Measurements from ENCODE around the gene FXYD4.
A peak's percentile ranks its signal among the peaks of the same experiment; 100 is the strongest.

Gene FXYD4

DNA sequence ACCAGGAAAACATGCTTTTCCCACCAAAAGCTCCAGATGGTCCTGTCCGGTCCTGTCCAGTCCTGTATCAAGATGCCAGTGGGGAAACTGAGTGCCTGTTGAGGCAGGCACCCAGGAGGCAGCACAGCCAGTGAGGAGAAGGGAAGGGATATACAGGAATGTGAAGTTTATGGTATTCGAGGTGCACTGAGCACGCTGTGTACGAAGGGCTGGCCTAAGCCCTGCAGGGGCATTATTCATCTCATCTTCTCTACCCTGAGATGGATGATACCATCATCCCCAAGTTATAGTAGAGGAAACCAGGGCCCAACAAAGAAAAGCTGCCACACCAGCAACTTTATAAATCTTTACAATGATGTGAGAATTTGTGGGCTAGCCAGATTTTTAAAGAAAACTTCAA, 23.4 kb upstream of the FXYD4 start:
- no peak for DNase-seq

GRCh38 chr10:43348511-43349312, 22.7 kb upstream of the FXYD4 start:
- DNase-seq: peak; percentile 88

GRCh38 chr10:43350156-43350555, 21.3 kb upstream of the FXYD4 start:
- DNase-seq: no peak

- no peak for DNase-seq
Observed at GRCh38 chr10:43350686-43351085, 20.8 kb upstream of the FXYD4 start.

- DNase-seq: no peak
Observed at GRCh38 chr10:43351301-43351700, 20.1 kb upstream of the FXYD4 start.

DNA sequence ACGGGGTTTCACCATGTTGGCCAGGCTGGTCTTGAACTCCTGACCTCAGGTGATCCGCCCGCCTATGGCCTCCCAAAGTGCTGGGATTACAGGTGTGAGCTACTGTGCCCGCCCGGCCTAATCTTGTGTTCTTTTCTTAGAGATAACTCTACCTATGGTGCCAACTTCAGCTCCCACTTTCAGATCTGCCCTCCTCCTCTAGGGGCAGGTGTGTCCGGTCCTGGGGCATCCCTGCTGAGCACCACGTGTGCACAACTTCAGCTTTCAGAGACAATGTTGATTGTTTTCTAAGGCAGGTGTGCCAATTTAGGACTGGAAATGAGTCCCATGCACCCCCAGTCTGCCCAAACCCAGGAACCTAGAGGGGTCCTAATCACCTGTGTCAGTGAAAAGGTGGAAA, 18.5 kb upstream of the FXYD4 start:
- DNase-seq: no peak

- no peak for DNase-seq
Observed at GRCh38 chr10:43353495-43354329, 17.7 kb upstream of the FXYD4 start.

DNA sequence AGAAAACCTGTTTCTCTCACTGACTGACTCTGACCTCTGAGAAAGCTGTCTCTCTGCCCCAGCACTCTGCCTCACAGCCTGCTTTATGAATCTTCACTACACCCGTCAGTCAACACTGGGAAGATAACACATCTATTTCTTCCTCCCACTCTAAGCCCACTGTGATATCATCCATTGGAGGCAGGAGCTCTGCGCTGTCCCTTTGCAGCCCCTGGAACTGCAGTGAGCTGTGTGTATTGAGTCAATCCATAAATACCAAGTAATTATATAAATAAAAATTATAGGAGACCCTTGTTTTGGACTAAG, 17.2 kb upstream of the FXYD4 start:
- DNase-seq: no peak

DNA sequence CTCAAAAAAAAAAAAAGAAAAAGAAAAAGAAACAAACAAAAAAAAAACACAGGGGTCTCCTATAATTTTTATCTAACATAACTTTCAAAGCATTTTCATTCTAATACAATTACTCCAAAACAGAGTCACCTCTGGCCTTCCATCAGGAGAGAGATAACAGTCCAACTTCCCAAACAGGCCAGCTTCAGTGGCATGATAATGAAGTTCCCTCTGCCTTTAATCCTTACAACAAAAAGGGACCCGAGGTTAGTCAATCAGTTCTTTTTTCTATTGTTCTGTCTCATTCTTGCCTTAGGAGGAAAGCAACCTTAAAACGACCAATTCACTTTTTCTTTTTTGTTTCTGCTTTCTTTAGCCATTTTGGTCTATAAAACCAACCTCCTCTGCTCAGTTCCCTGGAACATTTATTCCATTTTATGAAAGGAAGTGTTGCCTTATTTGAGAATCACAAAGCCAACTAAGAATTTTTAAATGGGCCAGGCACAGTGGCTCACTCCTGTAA, 16.5 kb upstream of the FXYD4 start:
- no peak for DNase-seq

DNA sequence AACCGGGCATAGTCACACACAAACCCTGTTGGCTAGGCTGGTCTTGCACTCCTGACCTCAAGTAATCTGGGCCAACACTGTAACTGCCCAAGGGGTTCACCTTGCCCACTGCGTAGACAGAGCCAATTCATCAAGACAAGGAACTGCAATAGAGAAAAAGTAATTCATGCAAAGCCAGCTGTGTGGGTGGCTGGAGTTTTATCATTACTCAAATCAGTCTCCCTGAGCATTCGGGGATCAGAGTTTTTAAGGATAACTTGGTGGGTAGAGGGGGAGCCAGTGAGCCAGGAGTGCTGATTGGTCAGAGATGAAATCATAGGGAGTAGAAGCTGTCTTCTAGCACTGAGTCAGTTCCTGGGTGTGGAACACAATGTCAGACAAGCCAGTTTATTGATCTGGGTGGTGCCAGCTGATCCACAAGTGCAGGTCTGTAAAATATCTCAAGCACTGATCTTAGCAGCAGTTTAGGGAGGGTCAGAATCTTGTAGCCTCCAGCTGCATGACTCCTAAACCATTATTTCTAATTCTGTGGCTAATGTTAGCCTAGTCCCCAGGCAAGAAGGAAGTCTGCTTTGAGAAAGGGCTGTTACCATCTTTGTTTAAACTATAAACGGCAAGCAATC, 15.6 kb upstream of the FXYD4 start:
- DNase-seq: no peak

DNA sequence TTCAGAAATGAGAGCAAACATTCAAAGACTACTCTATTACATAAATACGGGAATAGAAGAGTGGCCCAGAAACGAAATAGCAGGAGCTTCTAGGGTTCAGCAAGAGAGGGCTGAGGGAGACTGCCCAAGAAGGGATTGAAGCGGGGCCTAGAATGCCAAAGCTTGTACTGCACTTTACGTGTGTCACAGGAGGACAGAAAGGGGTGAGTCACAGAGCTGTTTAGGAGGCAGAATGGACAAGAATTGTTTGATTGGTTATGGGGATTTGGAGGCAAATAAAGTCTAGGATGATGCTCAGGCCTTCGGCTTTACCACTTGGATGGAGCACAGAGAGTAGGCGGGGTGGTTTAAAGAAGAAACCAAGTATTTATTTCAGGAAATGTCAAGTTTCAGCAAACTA, 11.3 kb upstream of the FXYD4 start:
- no peak for DNase-seq

DNA sequence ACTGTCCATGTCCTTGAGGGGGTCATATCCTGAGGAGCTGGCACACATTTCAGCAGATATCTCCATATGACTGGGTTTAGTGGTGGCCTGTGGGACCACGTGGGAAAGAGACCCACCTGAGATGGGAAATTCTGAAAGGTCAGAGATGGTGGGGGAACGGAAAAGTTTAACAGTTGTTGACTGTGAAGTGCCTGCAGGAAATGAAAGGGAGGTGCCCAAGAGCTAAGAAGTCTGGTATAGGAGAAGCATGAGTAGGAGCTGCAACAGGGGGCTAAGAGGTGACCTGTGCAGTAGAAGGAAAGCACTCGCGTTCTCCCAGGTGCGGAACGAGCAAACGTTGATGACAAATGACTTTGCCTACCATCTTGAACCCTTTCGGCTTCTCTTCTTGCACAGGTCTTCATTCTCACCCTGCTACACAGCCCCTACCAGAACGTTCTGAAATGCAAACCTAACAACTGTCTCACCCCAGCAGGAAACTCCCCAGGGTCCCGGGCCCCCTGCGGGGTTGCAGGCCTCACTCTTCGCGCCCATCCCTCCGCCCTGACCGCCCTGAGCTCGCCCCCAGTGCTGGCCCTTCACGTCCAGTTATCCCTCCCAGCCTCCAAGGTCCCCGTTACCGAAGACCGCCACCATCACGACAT, 9.8 kb upstream of the FXYD4 start:
- no peak for DNase-seq

- peak; percentile 95 for DNase-seq
Observed at GRCh38 chr10:43362191-43362839, 9.1 kb upstream of the FXYD4 start.

GRCh38 chr10:43365001-43365400, 6.4 kb upstream of the FXYD4 start:
- no peak for DNase-seq

DNA sequence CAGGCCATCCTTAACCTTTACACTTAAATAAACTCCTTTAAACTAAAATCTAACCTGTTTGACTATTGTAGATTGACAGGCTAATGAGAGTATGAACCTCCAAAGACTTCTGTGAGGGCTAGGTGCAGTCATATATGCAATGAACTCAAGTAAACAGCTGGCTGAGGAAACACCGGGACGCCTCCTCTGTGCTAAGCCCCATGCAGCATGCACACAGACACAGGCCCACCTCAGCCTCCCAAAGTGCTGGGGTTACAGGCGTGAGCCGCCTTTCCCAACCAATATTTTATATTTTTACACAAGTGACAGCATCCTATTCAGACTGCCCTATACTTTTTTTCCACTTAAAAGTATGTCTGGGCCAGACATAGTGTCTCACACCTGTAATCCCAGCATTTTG, 1.5 kb upstream of the FXYD4 start:
- no peak for DNase-seq

DNA sequence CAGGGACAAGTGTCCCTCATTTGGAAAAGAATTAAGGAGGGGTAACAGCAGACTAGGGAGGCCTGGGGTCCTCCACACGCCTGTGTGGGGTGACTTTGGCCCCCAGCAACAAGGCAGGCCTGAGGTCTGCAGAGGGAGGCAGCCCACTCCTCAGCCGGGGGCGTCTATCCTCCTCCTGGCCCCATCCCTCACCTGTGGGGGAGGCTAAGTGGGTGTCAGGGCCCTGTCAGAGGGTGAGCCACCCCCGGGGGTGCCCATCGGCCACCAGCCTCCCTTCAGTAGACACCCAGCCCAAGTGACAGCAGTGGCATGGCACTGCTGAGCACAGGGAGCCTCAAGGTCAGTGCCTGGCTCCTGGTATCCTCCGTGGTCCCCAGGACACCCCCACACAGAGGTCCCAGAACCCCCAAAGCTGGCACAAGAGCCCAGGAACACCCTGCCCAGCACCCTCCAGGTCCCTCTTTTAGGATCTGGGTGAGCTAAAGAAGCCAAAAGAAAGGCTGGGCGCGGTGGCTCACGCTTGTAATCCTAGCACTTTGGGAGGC, 693 bp upstream of the FXYD4 start:
- DNase-seq: no peak

GRCh38 chr10:43372765-43373361, 1.4 kb downstream of the FXYD4 start:
- DNase-seq: no peak

GRCh38 chr10:43373461-43373860, 2.0 kb downstream of the FXYD4 start:
- DNase-seq: no peak

DNA sequence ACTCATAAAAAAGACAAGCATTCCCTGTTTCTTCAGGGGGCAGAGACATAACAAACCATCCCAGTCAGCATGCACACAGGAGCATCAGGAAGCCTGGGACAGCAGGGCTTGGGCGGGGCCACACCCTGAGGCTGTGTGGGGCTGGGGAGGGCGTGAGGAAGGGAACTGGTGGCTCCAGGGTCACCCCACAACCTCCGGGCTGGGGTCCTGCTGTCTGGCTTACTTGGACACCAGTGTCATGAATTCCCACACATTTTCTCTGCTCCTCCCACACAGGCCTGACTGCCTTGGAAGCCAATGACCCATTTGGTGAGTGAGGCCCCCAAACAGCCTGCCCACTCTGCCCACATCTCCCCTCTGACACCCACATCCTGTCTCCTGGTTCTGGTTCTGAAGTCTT, 2.8 kb downstream of the FXYD4 start:
- no peak for DNase-seq

DNA sequence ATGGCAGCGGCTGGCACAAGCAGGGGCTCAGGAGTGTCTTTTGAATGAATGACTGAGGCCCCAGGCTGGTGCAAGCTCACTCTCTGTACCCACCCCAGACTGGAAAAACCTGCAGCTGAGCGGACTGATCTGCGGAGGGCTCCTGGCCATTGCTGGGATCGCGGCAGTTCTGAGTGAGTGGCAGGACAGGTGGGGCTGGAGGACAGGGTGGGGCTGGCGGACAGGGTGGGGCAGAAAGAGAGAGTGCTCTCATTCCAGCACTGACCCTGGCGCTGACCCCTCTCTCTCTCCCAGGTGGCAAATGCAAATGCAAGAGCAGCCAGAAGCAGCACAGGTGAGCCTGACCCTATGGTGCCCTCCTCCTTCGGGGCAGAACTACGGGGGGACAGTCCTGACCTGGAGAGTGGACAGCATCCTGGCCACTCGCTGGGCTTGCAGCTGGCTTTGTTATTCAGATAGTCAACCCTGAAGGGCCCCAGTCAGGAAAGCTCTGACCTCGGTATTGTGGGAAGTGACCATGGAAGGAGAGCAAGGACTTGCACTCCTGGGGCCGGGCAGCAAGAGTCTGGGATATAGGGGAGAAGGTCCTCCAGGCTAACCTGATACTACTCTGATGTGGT, 4.1 kb downstream of the FXYD4 start:
- no peak for DNase-seq

GRCh38 chr10:43376046-43376635, 4.7 kb downstream of the FXYD4 start:
- DNase-seq: no peak

All from activated gamma-delta T cell treated with Interleukin-2 at 50 U/mL for 16 hours (primary cell).